ENCODE data around the gene EML4. TPM values are rescaled to one million over a fixed set of nuclear protein-coding genes. Genes with fewer than 3 reads are reported as not detected.
A peak's percentile ranks its signal among the peaks of the same experiment; 100 is the strongest.

EML4 gene
- total and polyA plus RNA-seq, 9 of the 15 experiments (the other 6 are each of a cell fraction or from before 2014, with no cell fraction given), result 14.7 to 48.3 (median 36.5) TPM

GRCh38 chr2:42216694-42217093 is 47.5 kb downstream of the EML4 start:
- Histone ChIP-seq H3K4me1 (replicated peaks in 1 of 2; ENCODE audit: control insufficient read depth in 2 of 2, insufficient read depth in 2 of 2, low read length in 2 of 2) (no peaks in the 10 kb centered on the region; a peak in 1 of 5 replicates), H3K27ac (ENCODE audit: extremely low read depth, low read depth, low read length) (no peak overlapping the region), H3K4me2 (ENCODE audit: insufficient read depth, low read length) (no peak overlapping the region), H2AFZ (ENCODE audit: low read depth, low read length) (no peak overlapping the region), H3K27me3 (ENCODE audit: control insufficient read depth in 2 of 2, insufficient read depth in 2 of 2, low read length in 2 of 2) (no peaks in the 10 kb centered on the region), H3K79me2 (ENCODE audit: control insufficient read depth, insufficient read depth, low read length) (peaks cover 11% of the 10 kb centered on the region; the same call in 1 of the 3 replicates), H3K9ac (ENCODE audit: insufficient read depth in 1 of 2, low read depth in 2 of 2, low read length in 2 of 2) (no peak overlapping the region), H3K36me3 (ENCODE audit: control insufficient read depth, insufficient read depth, low read length) (no peaks in the 10 kb centered on the region), H3K4me3 (no peak overlapping the region), H3K9me3 (replicated peaks; ENCODE audit: control insufficient read depth, insufficient read depth, low read depth, low read length) (no peaks in the 10 kb centered on the region), H3K9me1 (ENCODE audit: control insufficient read depth, insufficient read depth, low read length) (no peaks in the 10 kb centered on the region), H4K20me1 (replicated peaks; ENCODE audit: control insufficient read depth, insufficient read depth, low read length) (no peaks in the 10 kb centered on the region; the same call in 1 of the 2 replicates)
- BruUV-seq (replicated peaks), result no TSS peak
- in situ Hi-C loops (cut with MboI), result loop anchor here (25.0 kb wide), 1 partner anchor 354 kb away; no protein-coding TSS in a partner anchor
- POLR2A ChIA-PET, result interaction anchor here (1.3 kb wide), 1 partner anchor 20 kb away, joined by 3 read pairs; no protein-coding TSS in a partner anchor
- ATAC-seq, result no peak
- FAIRE-seq, result no peak
- no peak for DNase-seq (ENCODE audit: extremely low read depth in 1 of 4, low spot score in 3 of 4)
- intact Hi-C loops (cut with micrococcal nuclease), result no loop called here
- TF ChIP-seq ATF3 (IDR thresholded peaks at IDR 0.05) (peak; percentile 76), ATF3 (CRISPR knock-in tag; conservative IDR thresholded peaks at IDR 0.05) (no peak), FOSL1 (tag; conservative IDR thresholded peaks at IDR 0.05) (peak; percentile 76), JUN (IDR thresholded peaks at IDR 0.05; ENCODE audit: borderline replicate concordance, low read depth, low read length) (0 out of 2 replicates have a peak, but pooled peaks have one; percentile 13), JUN (CRISPR knock-in tag; IDR thresholded peaks at IDR 0.05; ENCODE audit: borderline replicate concordance) (no peak), JUND (IDR thresholded peaks at IDR 0.05; ENCODE audit: borderline replicate concordance, low read depth, low read length) (peak; percentile 27; the same call in 1 of the 2 replicates), JUND (tag; IDR thresholded peaks at IDR 0.05; ENCODE audit: borderline replicate concordance, low read depth, low read length) (no peak), GATAD2B (IDR thresholded peaks at IDR 0.05; ENCODE audit: borderline replicate concordance) (no peak), ZNF318 (IDR thresholded peaks at IDR 0.05; ENCODE audit: borderline replicate concordance in 1 of 2, low read depth in 1 of 2) (no peak), CEBPG (CRISPR knock-in tag; IDR thresholded peaks at IDR 0.05) (no peak), CEBPG (tag; conservative IDR thresholded peaks at IDR 0.05 in 1 of 2, IDR thresholded peaks at IDR 0.05 in 1 of 2) (peak; percentile 34 to 95; a peak in 2 of 4 replicates), TRIM24 (IDR thresholded peaks at IDR 0.05) (peak in 1 of 2 experiments; percentile 67; a peak in 2 of 4 replicates)
- CTCF ChIA-PET (ENCODE audit: low intra/inter-chr PET ratio), result no interaction called here
